GM18507 (cell line): ENCODE measurements around the gene CTIF.
A peak's percentile ranks its signal among the peaks of the same experiment; 100 is the strongest.

Source experiments
- DNase-seq: peaks from one replicate; pipeline ENCODE4 v3.0.0; 2011; ENCODE audit warnings: low read depth; ENCODE audit not compliant: insufficient read length; ENCODE audit errors: extremely low spot score
- FAIRE-seq: peaks from 2 replicates; lab custom pipeline; 2011; peaks lifted over from hg19 to GRCh38; lab: Jason Lieb, UNC

CTIF gene

DNA sequence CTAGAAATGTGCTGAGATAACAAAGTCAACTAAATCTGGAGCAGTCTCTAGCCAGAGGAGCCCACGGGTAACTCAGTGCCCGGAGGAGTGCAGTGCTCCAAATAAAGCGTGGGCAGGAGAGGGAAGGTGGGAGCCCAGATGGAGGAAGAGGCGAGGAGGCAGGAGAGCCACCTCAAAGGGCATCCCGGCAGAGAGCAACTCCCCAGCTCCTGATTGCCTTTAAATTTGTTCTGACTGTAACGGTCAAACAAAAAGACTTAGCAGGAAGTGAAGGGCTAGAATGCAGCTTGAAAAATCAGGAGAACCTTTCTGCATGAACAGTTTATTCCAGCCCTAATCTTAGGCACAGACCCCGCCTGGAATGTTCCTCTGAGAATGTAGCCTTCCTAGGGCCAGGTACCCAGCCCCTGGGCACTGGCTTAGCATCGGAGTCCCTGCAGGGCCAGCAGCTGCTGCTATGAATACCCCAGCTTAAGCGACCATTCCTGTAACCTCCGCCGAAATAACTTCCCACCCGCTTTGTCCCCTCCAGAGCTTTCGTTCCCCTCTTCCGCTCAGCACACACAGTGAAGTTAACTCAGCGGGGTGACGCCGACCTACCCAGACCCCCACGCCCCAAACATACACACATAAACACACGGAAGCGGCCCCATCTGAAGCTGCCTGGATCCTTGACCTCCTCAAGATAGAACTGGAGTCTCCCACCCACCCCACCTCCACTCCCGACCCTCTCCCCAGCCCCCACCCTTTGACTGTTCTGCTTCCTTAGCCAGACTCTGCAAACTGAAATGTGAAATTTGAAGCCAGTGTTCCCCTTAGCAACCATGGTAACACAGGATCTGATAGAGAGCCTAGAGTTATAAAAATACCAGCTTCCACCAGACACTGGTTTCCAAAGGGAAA is 288.7 kb downstream of the CTIF start:
- FAIRE-seq (no peak), DNase-seq (no peak)

DNA sequence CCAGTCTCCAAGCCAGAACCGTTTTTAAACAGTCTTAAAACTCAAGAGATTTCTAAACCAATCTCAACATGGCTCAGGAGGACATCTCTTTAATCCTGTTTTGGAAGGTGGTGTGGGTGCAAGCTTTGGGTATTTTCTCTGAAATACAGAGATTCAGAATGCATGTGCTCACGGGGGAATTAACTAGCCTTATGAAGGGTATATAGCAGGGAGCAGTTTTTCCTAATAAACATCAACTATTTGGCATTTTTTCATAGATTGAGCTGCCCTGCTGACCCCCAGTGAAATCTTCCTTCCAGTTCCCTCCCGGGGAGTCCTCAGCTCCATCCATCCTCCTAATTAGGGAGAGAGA is 289.3 kb downstream of the CTIF start:
- DNase-seq, result no peak
- FAIRE-seq, result no peak

DNA sequence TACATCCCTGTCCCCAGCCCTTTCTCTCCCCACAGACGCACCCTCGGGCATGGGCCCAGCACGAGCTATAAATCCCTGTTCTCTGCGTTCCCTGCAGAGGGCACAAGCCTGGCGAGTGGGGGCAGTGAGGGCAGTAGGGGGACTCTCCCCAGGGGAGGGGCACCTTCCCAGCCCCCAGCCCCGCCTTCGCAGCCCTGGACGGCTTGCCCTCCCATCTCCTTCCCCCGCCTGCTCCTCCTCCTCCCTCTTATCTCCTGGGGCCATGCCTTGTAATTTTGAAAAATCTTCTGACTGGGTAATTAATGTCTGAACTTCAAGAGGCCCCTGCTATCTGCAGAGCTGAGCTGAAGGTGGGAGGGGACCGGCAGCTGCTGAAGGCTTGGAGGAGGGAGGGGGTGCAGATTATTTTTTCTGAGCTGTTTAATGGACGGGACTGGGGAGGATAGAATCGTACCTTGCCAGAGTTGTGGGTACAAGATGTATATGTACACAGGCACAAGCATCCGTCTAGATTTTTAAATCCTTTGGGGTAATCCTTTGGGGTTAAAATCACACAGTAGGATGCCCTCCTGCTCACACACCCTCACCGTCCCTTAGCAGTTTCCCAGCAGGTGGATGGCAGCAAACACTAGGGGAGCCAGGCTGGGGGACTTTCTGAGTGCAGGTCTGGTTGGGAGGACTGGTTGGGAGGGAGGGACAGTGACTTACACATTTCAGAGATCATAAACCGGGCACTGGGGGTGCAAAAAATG is 290.0 kb downstream of the CTIF start:
- DNase-seq (no peak), FAIRE-seq (no peak)

GRCh38 chr18:48829443-48830149 is 290.8 kb downstream of the CTIF start:
- FAIRE-seq, result no peak
- DNase-seq, result no peak

DNA sequence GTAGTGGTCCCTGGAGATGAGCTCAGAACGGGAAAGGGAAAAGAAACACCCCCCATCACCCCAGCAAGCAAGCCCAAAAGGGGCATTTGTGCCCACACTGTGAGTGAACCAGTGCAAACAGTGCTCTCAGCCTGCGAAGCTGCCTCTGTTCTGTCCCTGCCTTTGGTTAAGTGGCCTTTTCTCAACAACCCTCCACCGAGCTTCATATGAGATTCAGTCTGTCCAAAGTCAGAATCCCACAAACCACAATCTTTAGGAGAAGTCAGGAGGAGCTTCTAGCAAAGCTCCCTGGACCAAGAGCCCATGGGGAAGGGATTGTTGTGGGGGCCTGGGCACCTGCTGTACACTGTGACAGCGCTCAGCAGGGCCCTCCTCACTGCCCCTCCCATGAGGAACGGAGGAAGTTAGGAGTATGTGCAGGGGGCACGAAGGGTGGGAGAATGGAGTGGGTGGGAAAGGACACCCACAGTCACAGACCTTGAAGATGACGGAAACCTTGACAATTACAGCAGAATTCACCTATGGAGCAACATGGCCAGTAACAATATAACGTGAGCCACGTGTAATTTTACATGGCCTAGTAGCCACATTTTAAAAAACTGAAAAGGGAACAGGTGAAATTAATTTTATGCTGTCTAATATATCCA is 292.4 kb downstream of the CTIF start:
- no peak for FAIRE-seq
- DNase-seq, result no peak

GRCh38 chr18:48831802-48832201 is 293.0 kb downstream of the CTIF start:
- DNase-seq (no peak), FAIRE-seq (no peak)

DNA sequence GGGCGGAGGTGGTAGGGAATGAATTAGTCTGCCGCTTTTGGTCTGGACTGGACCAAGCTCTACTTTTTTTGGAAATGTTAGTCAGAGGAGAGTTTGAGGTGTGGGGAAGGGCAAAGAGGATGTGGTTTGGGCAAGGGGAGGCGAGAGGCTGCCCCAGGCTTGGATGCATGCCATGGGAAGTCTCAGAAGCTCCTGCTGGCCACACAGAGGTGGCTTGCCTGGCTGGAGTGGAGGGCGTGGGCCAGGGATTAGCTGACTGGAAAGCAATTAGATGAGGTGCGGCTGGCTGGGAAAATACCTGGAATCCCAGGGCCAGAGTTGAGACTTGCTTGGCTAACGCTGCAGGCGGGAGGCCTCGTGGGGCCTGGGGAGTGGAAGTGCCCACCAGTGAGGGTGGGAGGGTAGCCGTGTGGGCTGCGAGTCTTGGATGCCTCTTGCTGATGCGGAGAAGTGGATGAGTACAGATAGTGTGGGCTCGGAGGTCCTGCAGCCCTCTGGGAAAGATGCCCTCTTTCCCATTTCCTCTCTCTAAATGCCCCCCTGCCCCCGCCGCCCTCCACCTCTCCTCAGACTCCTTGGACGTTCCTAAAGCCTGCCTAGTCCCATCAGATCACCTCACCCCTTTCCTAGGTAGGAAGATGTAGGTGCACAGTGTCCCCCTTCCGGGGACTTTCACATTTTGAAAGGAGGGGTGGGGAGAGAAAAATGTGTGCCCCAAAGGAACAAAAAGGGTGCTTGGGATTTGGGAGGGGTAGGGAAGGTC is 294.3 kb downstream of the CTIF start:
- DNase-seq (no peak), FAIRE-seq (peak; percentile 85)

DNA sequence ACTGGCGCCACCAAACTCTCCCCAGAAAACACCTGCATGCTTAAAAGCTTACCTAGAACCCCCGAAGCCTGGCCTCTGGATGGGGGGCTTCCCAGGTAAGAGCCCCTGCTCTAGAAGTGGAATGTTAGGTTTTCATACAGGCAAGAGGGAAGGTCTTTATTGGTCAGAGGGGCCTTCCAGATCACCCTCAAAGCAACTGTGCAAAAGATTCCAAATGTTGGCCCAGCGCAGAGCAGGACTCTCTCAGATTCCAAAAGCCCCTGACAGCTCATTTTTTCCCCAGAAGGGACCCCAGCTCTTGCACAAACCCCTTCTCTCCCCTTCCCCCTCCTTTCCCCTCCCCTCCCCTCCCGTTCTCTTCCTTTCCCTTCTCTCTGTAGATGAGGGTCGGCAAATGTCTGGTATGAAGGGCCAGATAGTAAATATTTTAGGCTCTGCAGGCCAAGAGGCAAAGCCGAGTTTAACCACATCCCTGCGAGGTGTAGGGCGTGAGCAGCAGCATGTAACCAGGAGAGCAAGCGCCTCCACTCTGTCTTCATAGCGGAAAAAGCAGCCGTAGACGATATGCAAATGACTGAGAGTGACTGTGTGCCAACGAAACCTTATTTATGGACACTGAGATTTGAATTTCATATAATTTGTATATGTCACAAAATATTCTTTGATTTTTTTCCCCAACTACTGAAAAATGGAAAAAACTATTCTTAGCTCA is 295.0 kb downstream of the CTIF start:
- peak; percentile 99 for FAIRE-seq
- DNase-seq, result peak; percentile 62

DNA sequence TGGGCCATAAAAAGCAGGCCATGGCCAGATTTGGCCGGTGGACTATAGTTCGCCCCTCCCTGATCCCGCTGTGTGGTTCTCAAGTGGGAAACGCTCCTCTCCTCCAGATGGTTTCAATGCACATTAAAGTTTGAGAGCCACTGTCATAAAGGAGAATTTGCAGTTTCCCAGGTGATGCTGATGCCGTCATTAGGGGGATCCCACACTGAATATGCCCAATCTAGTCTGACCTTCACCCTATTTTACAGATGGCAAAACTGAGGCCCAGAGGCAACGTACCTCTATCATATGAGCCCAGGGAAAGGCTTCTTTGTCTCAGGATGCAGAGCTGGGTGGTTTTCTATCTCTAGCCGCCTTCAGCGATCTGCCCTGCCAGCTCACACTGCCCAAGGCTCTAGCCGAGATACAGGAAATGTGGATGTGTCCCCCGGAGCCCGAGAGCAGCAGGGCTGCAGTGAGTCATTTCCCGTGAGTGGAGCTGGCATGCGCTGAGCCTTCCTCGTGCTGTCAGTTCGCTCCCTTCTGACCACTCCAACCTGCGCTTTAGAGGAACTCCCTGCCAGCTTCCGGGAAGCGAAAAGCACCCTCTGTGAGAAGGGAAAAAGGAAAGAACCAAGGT is 295.7 kb downstream of the CTIF start:
- DNase-seq (no peak), FAIRE-seq (no peak)

- FAIRE-seq, result no peak
- no peak for DNase-seq
These were observed 296.3 kb downstream of the CTIF start for GRCh38 chr18:48835119-48835518.

GRCh38 chr18:48835745-48836170 is 296.9 kb downstream of the CTIF start:
- DNase-seq (no peak), FAIRE-seq (no peak)

DNA sequence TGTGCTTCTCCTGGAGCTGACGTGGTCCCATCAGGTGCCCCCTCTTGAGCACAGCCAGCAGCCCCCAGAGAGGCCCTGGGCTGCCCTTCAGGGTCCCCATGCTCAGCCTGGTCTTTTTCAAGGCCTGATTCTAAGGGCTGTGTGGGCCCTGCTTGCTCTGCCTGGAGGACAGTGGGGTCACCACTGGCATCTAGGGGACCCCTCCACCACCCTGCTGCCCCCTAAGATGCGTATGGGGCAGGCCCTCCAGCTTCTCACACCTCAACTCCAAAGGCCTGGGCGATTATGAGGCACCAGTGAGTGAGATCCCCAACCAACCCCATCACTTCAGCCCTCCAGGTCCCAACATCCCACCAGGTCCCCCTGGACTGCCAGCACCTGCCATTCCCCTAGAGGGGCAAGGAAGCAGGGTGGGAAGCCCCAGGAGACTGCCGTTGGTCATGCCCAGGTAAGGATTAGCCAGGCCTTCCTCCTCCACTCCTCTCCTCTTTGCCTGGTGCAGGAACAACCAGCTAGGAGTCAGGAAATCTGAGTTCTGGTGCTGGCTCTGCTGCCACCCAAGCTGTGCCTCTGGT is 297.5 kb downstream of the CTIF start:
- DNase-seq (no peak), FAIRE-seq (no peak)

DNA sequence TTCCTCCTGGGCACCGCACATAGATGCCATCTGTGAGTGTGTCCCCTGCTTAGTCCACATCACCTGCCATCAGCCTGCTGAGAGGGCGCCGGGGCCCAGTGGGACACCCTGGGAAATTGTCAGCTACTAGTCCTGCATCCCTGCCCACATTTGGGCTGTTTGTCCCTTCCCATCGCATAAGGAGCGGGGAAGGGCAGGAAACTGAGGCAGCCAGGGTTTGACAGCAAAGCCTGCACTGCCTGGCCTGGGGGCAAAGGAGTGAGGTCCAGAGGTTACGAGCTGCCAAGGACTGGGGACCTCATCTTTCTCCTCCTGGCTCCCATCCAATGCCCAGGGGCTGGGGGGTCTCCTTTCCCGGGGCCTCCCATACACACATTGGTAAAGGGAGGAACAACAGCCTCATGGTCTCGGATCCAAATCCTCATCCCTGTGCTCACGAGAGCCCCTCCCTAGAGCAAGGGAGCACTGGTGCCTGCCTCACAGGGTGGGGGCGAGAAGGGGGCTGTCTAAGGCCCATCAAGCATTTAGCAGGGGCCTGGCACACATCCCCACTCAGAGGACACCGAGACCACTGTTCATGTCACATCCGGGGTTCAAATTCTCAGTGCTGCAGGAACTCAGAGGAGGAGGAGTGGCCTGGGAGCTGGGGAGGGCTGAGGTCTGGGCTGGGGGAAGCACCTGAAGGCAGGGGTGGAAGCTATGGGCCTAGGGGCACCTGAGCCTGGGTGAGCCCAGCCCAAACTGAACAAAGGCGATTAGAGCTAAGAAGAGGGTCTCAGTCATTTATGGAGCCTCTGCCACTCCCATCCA is 298.2 kb downstream of the CTIF start:
- no peak for FAIRE-seq
- DNase-seq, result no peak

DNA sequence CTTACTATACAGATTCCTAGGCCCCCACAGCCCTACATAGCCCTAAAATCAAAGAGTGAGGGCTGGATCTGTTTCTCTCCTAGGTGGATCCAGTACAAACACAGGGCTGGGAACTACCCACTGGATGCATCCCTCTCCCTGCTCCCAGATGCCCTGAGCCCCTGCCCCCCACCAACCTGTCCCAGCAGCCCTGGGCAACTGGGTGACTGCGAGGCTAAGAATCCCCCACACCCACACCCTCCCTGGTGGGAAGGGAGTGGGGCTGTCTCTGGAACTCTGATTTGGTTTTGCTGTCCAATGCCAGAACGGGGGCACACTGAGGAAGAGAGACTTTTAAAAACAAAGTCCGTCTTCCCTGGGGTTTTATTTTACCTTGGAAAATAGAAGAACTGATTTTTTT is 298.8 kb downstream of the CTIF start:
- no peak for FAIRE-seq

DNA sequence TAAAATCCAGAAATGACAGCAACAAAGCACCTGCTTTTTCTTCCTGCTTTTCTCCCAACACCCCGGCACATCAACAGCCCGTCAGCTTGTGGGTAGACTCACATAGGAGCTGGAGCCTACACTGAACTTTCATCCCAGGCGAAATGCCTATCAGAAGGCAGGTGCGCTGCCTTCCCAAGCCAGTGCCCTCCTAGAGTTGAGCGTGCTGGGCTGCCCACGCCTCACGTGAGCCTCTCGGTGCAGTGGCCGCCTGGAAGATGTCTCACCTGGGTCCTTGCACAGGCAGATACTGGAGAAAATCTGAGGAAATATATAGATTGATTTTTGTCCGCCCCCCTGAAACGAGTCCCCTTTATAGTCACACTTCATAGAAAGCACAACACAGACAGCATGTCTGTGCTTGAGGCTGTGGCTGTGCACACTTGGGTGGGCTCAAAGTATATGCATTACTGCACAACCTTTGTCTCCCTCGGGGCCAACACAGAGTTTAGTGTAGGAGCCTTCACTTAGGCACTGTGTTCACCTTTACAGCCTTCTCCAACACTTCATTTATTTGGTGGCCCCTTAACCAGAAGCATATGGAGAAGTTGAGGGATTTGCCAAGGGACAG is 299.4 kb downstream of the CTIF start:
- DNase-seq (no peak), FAIRE-seq (no peak)

More for the DNA sequence above, 298.8 kb downstream of the CTIF start:
- no peak for DNase-seq

GRCh38 chr18:48838921-48839818 is 300.3 kb downstream of the CTIF start:
- DNase-seq (no peak), FAIRE-seq (no peak)
